Measurements from ENCODE around the gene BSG. TPM values are rescaled to one million over a fixed set of nuclear protein-coding genes. Genes with fewer than 3 reads are reported as not detected.

The BSG gene
- total RNA-seq, 1 experiment from 2014 or later = 323 TPM

- Histone ChIP-seq H3K4me3 (no peak overlapping the region), H3K36me3 (no peaks in the 10 kb centered on the region), H3K27me3 (no peaks in the 10 kb centered on the region), H3K9me3 (no peaks in the 10 kb centered on the region)
- DNase-seq = no peak
Observed at GRCh38 chr19:536881-537404, 35.5 kb upstream of the BSG start.

DNA sequence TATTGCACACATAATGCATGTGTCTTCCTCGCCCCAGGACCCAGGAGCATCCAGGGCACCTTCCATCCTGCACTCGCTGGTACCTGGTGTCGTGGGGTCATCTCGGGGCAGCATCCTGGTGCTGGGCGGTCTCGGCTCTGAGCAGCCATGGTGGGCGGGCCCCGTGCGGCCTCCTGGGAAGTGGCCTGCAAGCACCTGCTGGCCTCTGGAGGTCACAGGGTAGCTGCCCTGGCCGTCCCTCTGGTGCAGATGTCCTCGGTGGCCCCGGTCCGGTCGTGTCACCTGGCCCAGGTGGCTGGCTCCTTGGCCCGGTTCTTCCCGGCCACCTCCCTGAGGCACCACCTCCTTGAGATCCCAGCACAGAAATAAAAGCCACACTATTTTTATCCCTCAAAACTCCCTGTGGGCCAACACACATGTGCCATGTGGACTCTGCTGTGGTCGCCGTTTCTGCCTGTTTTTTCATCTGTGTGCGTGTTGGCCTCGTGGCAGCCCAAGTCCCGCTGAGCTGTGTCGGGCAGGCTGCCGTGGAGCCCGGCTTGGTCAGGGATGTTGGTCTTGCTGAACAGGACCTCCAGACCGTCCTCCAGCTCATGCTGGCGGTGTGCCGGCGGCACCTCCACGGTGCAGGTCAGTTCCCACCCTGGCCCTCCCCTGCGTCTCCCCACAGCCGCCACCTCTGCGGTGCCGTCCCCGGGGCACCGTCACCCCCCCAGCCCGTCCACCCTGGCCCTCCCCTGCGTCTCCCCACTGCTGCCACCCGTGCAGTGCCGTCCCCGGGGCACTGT is 33.6 kb upstream of the BSG start:
- Histone ChIP-seq H3K36me3 (no peaks in the 10 kb centered on the region), H3K9me3 (no peaks in the 10 kb centered on the region), H3K27me3 (no peaks in the 10 kb centered on the region), H3K4me3 (no peak overlapping the region)
- DNase-seq = no peak

DNA sequence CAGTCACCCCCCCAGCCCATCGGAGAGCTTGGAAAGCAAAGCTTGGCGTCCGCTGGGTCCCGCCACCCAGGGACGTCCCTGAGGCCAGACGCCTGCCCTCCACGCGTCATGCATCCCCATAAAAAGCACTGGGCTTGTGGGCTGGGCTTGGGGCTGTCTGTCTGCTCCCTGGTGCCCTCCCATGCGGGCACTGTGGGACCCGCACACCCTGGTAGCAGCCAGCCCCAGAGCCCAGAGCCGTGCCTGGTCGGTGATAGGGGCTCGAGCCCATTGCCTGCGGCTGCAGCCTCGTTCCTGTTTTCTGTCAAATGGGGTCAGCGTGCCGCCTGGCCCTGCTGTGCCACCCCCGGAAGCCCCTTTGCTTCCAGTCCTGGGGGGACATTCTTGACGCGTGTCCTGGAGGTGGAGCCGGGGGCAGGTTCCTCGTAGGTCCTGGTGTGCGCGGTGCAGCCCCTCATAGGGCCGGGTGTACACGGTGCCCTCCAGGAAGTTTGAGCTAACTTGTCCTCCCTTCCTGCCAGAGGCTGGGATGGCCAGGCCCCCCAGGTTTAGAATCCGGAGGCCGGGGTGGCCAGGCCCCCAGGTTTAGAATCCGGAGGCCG is 32.9 kb upstream of the BSG start:
- H3K27me3 ChIP-seq = no peaks in the 10 kb centered on the region
- H3K9me3 ChIP-seq = no peaks in the 10 kb centered on the region
- H3K4me3 ChIP-seq = no peak overlapping the region
- H3K36me3 ChIP-seq = no peaks in the 10 kb centered on the region
- DNase-seq = no peak

GRCh38 chr19:540867-541637 is 31.3 kb upstream of the BSG start:
- no peak for DNase-seq
- H3K4me3 ChIP-seq = no peak overlapping the region

DNA sequence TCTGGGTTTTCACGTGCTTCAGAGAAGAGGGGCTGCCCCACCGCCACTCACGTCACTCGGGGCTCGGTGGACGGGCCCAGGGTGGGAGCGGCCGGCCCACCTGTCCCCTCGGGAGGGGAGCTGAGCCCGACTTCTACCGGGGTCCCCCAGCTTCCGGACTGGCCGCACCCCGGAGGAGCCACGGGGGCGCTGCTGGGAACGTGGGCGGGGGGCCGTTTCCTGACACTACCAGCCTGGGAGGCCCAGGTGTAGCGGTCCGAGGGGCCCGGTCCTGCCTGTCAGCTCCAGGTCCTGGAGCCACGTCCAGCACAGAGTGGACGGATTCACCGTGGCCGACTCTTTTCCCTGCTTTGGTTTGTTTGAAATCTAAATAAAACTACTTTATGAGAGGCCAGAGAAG is 30.7 kb upstream of the BSG start:
- Histone ChIP-seq H3K4me3 (no peak overlapping the region), H3K36me3 (no peaks in the 10 kb centered on the region), H3K9me3 (no peaks in the 10 kb centered on the region), H3K27me3 (no peaks in the 10 kb centered on the region)
- no peak for DNase-seq

More at GRCh38 chr19:540867-541637, 31.3 kb upstream of the BSG start:
- Histone ChIP-seq H3K36me3 (no peaks in the 10 kb centered on the region), H3K27me3 (no peaks in the 10 kb centered on the region), H3K9me3 (no peaks in the 10 kb centered on the region)

DNA sequence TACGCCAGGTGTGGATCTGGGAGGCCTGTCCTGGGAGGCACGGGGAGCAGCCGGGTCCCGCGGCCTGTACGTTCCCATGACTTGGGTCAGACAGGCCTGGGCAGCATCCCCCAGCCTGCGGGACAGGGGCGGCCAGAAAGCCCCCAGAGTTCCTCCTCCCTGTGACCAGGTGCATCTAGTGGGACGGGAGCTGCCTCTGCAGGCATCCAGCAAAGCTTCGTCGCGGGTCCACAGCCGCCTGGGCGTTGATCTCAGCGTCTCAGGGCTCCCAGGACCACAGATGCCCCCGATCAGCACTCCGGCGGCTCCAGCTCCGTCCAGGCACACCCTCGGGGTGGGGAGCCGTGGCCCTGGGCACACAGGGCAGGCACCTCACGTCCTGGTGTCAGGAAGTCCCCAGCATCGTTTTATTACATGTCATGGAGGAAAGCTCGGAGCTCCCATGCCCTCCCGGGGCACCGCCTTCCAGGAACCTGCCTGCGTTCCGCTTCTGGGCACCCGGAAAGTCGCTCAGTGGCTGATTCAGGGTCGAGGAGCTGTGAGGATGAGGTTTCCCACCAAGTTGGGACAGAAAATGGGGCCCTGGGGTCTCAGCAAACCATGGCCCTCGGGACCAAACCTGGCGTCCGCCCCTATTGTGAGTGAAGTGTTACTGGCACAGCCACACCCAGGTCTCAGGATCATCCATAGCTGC is 30.1 kb upstream of the BSG start:
- Histone ChIP-seq H3K4me3 (no peak overlapping the region), H3K27me3 (no peaks in the 10 kb centered on the region), H3K36me3 (no peaks in the 10 kb centered on the region), H3K9me3 (no peaks in the 10 kb centered on the region)
- no peak for DNase-seq

GRCh38 chr19:543910-544608 is 28.3 kb upstream of the BSG start, which contains the start of gene GZMM:
Gene GZMM, plus strand, starts transcription at chr19:544053. Its CDS starts 19 bp downstream, at chr19:544072.
- H3K36me3 ChIP-seq = no peaks in the 10 kb centered on the region
- H3K4me3 ChIP-seq = no peak within 1 kb of the TSS
- no peak for DNase-seq
- H3K27me3 ChIP-seq = no peaks in the 10 kb centered on the region
- no peaks in the 10 kb centered on the region for H3K9me3 ChIP-seq

DNA sequence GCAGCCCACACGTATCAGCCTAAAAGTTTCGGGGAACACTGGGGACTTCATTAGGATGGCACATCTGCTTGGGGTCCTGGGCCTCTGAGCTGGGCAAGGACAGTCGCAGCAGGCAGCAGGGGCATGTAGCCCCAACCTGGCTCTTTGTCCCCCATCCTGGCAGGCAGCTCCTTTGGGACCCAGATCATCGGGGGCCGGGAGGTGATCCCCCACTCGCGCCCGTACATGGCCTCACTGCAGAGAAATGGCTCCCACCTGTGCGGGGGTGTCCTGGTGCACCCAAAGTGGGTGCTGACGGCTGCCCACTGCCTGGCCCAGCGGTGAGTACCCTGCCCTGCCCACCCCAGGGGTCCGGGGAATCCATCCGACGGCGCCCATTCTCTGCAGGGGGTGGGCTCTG is 25.3 kb upstream of the BSG start:
- DNase-seq = no peak

DNA sequence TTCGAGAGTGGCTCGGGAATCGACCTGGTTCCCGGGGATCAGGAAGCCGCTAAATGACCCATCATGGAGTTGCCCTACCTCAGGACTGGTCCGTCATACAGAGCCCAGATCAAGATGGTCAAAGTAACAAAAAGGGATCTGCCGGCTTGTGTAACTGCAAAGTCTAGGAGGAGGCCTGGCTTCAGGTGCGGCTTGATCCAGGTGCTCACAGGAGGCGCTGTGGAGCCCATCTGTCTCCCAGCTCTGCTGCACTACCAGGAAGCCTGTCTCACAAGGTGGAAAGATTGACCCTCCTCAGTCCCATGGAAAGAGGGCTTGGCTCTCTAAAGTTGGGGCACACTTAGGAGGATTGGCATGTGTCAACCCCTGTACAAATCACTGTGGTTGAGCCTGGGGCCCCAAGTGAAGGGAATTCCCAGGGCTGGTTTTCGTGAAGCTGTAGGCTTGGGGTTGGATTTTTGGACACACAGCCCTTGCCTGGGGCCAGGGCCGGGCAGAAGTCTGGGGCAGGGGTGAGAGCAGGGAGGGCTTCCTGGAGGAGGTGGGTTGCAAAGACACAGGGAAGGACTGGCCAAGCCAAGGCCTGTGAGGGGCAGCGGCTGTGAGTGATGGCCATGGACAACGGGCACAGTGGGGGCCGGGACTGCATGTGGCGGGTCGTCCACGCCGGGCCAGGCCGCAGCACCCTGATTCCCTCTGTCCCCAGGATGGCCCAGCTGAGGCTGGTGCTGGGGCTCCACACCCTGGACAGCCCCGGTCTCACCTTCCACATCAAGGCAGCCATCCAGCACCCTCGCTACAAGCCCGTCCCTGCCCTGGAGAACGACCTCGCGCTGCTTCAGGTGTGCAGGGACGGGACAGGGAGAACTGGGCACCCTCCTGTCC is 24.3 kb upstream of the BSG start:
- DNase-seq = no peak
- Histone ChIP-seq H3K4me3 (no peak overlapping the region), H3K27me3 (no peaks in the 10 kb centered on the region), H3K36me3 (no peaks in the 10 kb centered on the region), H3K9me3 (no peaks in the 10 kb centered on the region)

More for the DNA sequence above, 25.3 kb upstream of the BSG start:
- Histone ChIP-seq H3K27me3 (no peaks in the 10 kb centered on the region), H3K36me3 (no peaks in the 10 kb centered on the region), H3K4me3 (no peak overlapping the region), H3K9me3 (no peaks in the 10 kb centered on the region)

GRCh38 chr19:548886-549830 is 23.2 kb upstream of the BSG start:
- no peaks in the 10 kb centered on the region for H3K36me3 ChIP-seq
- no peak for DNase-seq
- no peaks in the 10 kb centered on the region for H3K27me3 ChIP-seq
- H3K4me3 ChIP-seq = no peak overlapping the region
- no peaks in the 10 kb centered on the region for H3K9me3 ChIP-seq

DNA sequence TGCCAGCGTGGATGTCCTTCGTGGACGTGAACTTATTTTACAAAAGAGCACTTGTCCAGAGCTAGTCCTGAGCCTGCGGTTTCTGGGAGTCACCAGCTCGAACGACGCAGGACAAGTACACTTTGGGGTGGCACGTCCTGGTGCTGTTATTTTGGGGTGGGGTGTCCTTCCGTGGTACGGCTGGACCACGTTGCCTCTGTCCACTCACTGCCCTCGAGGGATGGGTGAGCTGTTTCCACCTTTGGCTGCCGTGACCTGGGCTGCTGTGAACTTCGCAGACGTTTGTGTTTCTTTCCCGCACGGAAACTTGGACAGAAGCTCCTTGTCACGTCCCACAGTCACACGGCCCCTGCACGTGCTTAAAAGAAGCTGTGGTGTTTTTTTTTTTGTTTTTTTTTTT is 17.6 kb upstream of the BSG start:
- no peaks in the 10 kb centered on the region for H3K36me3 ChIP-seq
- H3K4me3 ChIP-seq = no peak overlapping the region
- H3K27me3 ChIP-seq = no peaks in the 10 kb centered on the region
- no peak for DNase-seq
- no peaks in the 10 kb centered on the region for H3K9me3 ChIP-seq

GRCh38 chr19:555474-555808 is 17.0 kb upstream of the BSG start:
- Histone ChIP-seq H3K9me3 (no peaks in the 10 kb centered on the region), H3K4me3 (no peak overlapping the region)
- no peak for DNase-seq

DNA sequence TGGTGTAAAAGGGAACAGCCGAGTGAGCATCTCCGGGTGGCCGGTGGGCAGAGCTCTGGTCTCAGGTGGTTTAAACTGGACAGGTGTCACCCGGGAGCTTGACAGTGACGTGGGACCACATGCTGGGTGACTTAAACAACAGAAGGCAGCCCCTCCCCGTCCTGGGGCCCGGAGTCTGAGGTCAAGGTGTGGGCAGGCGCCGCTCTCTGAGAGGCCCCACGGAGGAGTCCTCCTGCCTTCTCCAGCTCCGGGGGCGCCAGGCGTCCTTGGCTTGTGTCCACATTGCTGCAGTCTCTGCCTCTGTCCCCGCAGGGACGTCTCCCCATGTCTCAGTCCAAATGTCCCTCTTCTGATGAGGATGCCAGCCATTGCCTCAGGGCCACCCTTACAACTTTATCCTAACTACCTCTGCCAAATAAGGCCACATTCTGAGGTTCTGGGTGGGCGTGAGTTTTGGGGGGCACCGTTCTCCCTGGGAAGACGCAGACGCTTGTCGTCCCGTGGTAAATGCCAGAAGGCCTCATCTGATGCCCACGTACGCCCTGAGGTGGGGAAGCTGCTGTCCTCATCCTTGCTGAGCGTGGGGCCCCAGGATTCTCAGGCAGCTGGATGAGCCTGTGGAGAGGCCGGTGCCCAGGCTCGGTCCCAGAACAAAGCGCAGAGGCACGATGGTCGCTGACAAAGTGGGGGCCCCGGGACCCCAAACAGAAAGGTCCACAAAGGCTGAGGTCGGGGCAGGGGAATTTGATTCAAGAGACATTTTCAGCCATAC is 15.6 kb upstream of the BSG start:
- no peak for DNase-seq
- no peaks in the 10 kb centered on the region for H3K27me3 ChIP-seq
- H3K36me3 ChIP-seq = no peaks in the 10 kb centered on the region
- H3K4me3 ChIP-seq = no peak overlapping the region
- no peaks in the 10 kb centered on the region for H3K9me3 ChIP-seq

More at GRCh38 chr19:555474-555808, 17.0 kb upstream of the BSG start:
- H3K36me3 ChIP-seq = no peaks in the 10 kb centered on the region
- H3K27me3 ChIP-seq = no peaks in the 10 kb centered on the region
